Measurements from ENCODE around the gene ANO2.
"Not testable (repeated sequence)": the region's sequence is repeated elsewhere in the genome, so short reads cannot be mapped to it uniquely, and the experiment has no call there.

ANO2 gene

DNA sequence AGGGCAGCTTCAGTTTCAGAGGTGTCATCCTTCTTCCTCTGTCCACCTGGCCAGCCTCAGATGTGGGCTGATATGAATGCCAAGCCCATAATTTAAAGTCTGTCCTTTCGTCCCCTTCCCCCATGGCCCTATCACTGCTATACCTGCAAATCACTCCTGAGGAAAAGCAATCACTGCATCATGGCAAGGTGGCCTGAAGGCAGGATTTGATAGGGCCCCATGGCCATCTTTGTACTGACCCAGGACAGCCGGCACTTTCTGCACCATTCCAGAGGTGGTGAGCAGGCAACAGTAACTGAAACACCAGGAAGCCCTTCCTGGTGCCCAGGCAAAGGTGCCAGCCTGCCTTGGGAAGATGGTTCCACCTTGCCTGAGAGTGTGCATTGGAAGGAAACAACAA lies 60.8 kb downstream of the ANO2 start:
- DNase-seq, result no peak

DNA sequence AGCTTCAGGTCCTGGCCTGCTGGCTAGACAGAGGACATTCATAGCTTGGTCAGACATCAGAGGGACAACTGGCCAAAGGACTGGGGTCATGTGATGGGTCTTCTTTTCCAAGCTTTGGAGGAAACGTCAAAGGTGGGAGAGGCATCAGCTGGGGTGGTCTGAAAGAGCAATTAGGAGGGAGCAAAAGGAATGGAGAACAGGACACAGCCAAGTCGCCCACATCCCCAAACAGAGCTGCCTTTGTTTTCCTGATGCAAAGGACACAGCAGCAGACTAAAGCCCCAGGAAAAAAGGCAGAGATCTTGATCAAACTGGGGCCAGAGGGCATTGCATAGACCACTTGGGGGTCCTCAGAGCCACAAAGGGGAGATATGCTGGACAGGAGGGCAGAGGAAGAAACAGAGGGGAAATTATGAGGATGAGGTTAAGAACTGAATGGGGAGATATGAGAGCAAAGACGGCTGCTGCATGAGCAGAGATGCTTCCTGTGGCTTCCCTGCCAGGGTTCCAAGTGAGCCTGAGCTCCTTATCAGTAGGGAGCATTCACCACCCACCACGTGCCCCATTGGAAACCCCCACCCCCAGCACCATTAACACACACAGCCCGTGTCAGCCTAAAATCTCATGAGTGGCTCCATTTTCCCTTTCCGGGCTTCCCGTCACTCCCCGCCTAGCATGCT lies 62.4 kb downstream of the ANO2 start:
- no peak for DNase-seq

DNA sequence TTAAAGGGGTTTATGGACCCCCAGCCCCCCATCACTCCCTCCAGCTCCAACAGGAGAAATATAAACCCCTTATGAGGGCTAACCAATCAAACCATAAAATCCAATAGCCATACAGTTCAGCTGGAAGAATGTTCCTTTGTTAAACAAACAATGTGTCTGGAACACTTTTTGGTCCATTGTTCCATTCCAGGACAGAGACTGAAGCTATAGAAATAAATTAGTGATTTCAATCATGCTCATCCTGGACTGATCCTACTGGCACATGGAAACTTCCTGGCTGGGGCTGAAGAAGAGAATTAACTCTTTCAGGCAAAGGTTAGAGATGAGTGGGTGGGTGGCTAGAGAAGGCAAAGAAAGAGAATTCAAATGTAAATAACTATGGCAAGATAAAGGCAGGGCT lies 63.4 kb downstream of the ANO2 start:
- DNase-seq, result no peak

DNA sequence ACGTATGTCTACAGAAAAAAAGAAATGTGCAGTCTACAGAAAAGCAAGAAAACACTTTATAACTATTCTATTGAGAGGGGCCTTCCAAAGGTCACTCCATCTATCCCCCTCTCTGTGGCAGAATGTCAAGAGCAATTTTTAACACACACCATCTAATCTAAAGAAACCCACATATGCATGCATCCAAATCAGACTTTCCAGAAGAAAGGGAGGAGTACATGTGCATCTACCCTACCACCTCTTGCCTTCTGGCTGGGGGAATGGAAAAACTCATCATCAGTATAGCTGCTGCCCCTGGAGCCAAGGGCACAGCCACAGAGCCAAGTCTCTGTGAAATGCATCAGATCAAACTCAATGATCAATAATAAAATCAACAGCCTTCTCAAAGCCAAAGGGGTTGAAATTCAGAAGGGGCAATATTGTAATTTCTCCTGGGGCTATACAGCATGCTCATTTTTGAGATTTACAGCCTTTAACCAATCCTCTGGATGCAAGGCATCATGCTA lies 63.9 kb downstream of the ANO2 start:
- DNase-seq, result no peak

DNA sequence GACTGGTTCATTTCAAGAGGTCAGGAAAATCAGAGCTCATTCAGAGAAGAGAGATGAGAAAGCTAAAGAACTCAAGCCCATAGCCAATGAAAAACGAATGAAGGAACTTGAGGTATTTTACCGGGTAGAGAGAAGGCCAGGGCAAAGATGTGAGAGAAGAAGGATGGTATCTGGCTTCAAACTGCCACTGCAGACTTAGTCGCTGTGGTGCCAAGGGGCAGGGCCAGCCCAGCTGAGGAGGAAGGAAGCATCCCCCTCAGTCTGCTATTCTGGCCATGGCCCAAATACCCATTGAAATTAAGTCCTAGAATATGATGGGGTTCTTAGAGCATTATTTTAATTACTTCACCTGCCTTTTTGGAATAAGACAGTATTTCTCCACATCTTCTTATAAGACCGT lies 69.2 kb downstream of the ANO2 start:
- DNase-seq, result no peak

DNA sequence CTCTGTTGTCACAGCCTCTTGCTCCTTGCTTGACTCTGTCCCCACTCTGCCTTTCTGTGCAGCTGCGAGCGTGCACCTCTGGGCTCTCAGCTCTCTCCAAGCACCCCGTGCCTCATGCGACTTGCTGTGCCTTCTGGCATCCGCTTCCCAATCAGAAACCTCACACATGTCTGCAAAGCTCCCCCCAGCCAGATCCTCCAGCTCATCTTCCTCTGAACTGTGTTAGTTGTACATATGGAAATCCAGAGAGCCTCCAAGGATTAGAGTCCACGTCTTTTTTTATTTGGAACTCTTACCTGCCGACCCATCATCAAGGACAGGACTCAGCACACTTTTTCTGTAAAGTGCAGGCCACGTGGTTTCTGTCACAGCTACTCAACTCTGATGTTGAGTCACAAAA lies 70.5 kb downstream of the ANO2 start:
- DNase-seq, result no peak

DNA sequence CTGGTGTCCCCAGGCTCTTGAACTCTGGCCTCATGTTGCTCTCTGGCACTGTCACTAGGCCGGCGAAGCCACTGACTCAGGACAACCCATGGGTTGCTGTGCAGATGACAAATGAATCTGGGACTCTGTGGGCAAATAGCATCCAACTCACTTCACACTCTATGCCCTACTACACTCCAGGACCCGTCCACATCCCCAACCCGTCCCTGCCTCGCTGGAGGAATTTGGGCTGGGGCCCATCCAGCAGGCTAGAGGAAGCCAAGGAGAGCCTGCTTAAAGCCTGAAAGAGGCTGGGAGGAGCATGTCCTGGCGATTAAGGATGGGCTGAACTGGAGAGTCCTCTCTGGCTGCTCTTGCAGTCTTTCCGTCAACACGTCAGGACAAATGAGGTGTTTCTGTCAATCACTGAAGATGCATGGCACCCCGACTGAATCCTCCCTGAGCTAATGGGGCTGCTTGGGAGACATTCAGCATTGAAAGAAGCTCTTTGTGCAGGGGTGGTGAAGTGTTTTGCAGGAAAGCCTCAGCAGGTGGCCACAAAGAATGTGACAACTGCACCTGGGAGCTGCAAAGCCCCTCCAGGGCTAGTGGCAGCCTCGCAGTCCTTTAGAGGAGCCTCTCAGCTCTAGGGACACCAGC lies 71.7 kb downstream of the ANO2 start:
- no peak for DNase-seq

DNA sequence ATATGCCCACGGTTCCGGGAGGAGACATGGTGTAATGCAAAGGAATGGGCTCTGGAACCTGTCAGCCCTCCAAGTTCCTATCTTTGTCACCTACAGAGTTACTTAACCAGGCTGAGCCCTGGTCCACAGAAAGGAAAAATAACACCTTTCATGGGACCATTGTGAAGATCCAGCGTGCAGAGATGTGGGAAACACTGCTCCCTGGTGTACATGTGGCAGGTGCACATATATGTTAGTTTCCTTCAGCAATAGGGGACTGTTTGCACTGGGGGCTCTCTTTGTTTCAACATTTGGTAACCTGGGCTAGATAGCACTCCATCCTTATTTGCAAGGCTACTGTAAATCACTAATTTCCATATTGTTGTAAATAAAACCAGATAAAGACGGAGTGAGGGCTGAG lies 72.3 kb downstream of the ANO2 start:
- DNase-seq, result peak; percentile 36

DNA sequence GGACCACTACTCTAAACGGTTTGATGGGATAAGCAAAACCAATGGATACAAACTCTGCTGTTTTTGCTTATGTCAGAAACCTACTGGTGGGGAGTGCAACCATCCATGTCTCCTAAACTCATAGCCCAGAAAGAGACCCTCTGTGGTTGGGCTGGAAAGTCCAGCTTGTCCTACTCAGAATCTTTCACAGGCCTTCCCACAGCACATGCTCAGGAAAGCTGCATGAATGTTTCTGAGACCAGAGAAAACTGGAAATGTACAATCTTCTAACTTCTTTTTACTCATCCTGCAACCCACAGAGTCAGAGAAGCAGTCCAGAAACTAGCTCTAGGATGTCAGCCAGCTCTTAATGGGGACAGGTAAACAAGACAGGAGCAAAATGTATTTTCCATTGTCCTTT lies 73.3 kb downstream of the ANO2 start:
- DNase-seq, result no peak

DNA sequence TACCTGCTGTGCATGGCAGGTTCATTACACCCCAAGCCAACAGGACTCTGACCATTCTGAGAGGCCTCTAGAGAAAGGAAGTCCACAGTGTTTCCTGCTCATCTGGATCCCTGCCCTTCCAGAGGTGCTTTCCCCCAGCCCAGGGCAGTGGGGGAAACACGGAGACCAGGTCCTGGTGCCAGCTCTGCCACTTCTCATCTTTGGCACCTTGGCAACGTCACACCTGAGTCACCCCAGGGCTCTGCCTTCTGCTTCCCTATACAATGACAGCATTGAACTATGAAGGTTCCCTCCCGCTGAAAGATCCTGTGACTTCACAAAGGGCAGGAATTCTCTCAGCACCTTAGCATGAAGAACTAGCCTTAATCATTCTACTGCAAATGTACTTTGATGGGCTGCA lies 74.9 kb downstream of the ANO2 start:
- DNase-seq, result no peak

DNA sequence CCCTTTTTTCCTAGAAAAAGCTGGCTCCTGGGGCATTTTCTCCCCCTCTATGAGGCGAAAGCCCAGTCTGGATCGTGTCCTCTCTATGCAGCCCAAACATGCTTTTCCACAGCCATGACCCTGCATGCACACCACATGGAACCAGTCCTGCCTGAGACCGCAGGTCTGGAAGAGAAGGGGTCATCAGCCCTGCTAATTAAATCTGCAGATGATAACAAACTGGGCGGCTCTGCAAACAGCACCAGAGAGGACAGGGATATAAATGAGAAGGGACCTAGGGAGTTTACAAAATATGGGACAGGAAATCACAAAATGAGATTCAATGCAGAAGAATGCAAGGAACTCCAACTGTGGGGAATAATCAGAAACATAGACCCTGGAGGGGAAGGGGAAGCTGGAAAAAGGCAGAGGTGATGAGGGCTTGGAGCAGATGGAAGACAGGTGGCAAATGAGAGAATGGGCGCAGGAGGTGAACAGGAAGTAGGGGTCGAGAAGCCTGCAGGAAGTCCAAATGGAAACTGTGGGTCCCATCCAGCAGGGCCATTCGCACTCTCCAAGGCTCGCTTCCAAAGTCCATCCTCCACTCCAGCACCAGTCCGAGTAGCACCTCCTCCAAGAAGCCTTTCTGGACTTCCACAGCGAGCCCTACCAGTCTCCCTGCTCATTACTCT lies 76.3 kb downstream of the ANO2 start:
- peak; percentile 2 for DNase-seq

DNA sequence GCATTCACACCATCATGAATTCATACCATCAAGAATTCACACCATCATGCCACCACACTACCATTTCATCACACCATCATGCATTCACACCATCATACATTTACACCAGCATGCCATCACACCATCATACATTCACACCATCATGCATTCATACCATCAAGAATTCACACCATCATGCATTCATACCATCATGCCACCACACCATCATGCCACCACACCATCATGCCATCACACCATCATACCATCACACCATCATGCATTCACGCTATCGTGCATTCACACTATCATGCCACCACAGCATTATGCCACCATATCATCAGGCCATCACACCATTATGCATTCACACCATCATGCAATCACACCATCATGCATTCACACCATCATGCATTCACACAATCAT lies 79.7 kb downstream of the ANO2 start:
- no peak for DNase-seq

DNA sequence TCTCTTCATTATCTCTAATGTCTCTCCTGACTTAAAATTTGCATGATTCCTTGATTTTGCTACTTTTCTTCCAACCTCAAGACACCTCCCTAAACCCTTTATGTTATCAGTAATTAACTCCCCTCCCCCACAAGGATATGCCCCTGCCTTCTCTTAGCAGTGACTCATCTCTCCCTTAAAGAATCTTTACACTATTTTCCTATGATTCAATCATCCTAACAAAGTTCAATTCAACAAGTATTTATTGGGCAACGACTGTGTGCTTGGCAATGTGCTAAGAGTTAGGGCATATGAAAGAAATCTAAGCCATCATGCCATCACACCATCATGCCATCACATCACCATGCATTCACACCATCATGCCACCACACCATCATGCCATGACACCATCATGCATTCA lies 80.1 kb downstream of the ANO2 start:
- DNase-seq, result peak; percentile 3

DNA sequence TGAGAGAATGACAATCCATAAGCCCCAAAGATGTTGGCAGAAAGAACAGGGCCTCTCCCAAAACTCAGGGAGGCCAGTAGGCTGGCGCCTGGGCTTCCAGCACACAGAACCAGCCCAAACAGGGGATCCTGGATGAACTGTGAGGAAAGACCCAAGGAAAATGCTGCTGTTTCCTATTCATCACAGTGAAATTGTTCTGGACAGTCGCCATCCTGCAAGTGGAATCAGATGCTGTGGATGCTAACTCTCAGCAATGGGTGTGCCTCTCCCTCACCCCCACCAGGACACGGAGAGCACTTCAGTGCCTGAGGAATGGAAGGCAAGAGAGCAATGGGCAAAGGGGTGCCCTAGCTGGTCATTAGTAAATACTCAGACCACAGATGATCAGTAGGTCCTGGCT lies 80.8 kb downstream of the ANO2 start:
- no peak for DNase-seq

DNA sequence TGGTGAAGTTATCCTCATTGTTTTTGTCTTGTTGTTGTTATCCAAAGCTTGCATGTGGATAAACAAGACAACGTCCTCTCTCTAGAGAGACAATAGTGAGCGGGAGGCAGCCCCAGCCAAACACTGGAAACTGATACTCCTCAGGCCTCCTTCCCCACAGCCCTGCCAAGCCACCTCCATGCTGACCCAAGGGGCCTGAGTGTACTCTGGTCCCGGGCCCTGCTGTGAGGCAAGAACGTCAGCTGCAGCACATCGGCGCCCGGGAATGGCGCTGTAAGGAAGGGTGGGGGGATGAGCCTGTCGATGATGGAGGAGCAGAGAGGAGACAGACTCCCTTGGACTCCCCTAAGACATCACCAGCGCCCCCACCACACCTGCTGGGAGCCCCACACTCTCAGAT lies 83.6 kb downstream of the ANO2 start:
- DNase-seq, result no peak

DNA sequence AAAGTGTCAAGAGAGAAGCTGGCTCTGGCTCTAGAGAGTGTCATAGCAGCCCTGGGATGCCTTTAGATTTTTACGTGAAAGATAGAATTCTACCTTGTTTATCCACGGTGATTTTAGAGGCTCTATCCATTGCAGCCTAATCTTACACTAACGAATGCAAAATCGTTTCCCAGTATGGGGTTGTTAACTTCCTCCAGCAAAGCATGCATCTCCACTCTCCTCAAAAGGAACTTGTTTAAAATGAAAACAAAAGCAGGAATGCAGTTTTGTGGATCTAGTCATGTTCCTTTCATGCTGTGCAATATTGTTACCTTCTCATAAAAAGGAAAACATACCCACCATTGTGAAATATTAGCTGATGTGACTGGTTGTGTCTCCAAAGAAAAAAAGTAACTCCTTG lies 88.4 kb downstream of the ANO2 start:
- no peak for DNase-seq

DNA sequence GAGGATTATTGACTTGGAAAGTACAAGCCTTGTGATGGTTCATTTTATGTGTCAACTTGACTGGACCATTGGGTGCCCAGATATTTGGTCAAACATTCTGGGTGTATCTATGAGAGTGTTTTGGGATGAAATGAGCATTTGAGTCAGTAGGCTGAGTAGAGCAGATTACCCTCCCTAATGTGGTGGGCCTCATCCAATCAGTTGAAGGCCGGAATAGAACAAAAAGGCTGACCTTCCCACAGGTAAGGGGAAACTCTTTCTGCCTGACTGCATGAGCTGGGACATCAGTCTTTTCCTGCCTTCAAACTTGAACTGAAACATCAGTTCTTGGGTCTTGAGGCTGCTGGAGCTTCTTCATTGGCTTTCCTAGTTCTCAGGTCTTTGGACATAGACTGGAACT lies 98.1 kb downstream of the ANO2 start:
- DNase-seq, result no peak

DNA sequence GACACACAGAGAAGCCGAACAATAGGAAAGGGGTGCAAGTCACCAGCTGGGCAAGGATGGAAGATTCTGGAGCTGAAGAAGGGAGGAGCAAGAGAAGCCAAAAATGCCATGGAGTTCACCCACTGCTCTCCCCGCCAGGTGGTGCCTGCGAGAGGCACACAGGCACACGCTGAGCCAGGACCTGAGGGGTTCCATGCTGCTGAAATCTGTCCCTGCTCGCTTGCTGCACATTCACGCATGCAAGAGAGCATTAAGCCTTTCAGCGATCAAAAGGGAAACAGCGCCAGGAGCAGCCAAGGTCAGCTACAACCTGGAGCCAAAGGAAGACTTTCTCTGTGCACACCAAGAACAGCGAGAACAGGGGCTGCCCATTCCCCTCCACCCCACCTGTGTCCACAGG lies 104.1 kb downstream of the ANO2 start:
- no peak for DNase-seq

DNA sequence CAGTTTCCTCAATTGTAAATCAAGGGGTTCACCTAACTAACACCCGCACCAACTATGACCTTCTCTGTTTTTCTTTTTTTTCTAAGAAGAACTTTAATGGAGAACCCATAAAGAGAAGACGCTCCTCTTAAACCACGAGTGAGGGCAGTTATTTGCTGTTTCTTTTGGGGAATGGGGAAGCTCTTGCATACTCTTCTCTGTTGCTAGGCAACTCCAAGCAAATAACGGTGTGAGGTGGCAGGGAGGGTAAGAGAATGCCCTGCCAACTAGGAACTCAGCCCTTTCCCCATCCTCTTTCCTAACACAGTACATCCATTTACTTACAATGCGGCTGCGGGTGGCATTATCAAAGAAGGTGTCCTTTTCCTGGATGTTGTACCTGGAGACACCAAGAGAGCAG lies 114.9 kb downstream of the ANO2 start:
- no peak for DNase-seq

DNA sequence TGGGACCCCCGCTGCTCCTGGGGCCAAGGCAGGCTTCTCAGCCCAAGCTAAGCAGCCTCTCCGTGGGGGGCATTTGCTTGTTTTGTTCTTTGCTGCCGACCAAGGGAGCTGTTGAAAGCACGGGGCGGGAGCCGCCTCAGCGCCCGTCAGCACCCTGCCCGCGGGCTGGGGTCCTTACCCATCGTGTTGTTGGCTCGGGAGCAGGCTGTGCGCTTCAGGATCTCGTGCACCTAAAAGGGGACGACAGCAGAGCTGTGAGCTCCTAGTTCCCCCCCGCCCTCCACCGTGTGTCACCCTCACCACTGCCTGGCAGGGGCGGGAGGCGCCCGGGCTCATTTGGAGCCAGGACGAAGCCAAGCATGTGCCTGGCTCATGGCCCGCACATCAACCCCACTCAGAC lies 117.5 kb downstream of the ANO2 start:
- DNase-seq, result no peak

DNA sequence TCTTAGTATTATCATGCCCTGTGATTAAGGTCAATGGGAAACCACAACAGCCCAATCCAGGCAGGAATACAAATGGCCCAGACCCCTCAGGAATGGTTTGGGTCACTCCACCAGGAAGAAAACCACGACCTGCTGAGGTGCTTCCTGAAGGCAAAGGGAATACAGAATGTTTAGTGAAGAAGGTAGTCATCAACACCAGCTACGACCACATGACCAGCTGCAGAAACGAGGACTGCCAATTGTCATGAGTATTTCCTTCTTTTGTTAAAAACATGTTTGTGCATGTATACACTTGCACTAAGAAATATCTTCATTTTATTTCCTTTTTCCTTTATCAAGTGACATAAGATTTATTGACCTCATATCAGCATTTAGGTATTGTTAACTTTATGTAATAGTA lies 119.3 kb downstream of the ANO2 start:
- DNase-seq, result not testable (repeated sequence)

DNA sequence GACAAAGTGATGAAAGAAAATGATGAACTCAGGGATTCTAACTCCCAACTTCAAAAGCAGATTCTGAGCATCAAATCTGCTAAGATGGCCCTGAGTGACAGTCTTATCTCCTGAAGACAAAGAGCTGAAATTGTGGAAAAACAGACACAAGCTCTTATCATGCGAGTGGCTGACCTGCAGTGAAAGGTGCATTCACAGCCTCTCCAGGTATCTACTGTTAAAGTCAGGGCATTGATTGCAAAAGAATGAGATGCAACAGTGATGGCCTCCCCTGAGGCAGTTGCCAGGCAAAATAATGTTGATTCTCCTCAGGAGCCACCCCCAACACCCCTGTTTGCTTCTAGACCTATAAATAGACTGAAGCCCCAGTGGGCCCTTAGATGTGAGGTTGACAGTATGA lies 126.2 kb downstream of the ANO2 start:
- DNase-seq, result not testable (repeated sequence)

DNA sequence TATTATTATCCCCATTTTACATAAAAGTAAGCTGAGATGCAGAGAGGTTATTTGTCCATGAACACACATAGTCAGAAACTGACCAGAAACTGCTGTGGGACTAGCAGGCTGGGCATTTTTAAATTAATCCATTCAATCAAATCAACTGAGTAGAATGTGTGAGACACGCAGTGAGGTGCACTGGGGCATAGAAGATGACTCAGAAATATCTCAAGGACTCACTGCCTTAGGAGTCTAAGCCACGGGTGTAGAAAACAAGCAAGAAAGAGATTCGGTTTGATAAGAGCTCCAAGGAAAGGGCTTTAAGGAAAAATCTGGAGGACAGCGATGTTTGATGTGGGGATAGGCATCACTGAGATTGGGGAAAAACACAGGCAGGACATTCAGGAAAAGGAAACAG lies 127.8 kb downstream of the ANO2 start:
- no peak for DNase-seq

DNA sequence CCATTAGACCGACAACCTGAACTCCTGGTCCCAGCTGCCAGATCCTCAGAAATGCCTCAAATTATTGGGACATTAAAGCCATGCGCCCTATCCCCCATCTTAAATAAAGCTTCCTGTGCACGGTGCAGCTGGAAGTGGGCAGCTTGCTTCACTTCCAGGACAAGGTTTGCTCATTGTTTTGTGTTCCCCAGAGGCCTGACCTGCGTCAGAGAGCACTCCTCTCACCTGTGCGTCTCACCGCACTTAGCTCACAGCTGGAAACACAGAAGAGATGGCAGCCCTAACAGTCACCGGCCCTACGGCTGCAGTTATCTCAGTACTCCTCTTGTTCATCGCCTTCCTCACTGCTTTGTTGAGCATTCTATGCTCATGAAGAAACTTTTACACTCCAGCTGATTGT lies 135.5 kb downstream of the ANO2 start:
- no peak for DNase-seq
